Measurements from ENCODE around the gene CDK3. TPM values are rescaled to one million over a fixed set of nuclear protein-coding genes. Genes with fewer than 3 reads are reported as not detected.

The CDK3 gene
- total RNA-seq, 2 experiments from 2014 or later = 3.8 to 4.1 TPM

- no peaks in the 10 kb centered on the region for H3K9me3 Mint-ChIP-seq
- H3K36me3 Mint-ChIP-seq (ENCODE audit: low read depth) = peaks cover 3% of the 10 kb centered on the region
- intact Hi-C loops (cut with micrococcal nuclease) = no loop called here
- peaks cover 14% of the 10 kb centered on the region for H3K4me1 Mint-ChIP-seq (ENCODE audit: low read depth)
- DNase-seq = no peak
- CTCF ChIA-PET = interaction anchor here (2.1 to 15.1 kb wide), 4 partner anchors 10 to 88 kb away, joined by 6 to 165 read pairs (median 20); partner anchors contain the start of gene MRPL38
- ATAC-seq = no peak
- H3K4me3 Mint-ChIP-seq = no peak overlapping the region
- H3K27me3 Mint-ChIP-seq = no peaks in the 10 kb centered on the region
- no peak for TF ChIP-seq CTCF (IDR thresholded peaks at IDR 0.05)
- no peak overlapping the region for H3K27ac Mint-ChIP-seq
- POLR2A ChIA-PET = no interaction called here
Measured at GRCh38 chr17:75994802-75995370, 5.8 kb upstream of the CDK3 start.

GRCh38 chr17:75995385-75995925, 5.2 kb upstream of the CDK3 start:
- intact Hi-C loops (cut with micrococcal nuclease) = no loop called here
- ChIA-PET POLR2A (no interaction called here), CTCF (interaction anchor here (2.1 to 15.1 kb wide), 4 partner anchors 10 to 88 kb away, joined by 6 to 165 read pairs (median 20); partner anchors contain the start of gene MRPL38)
- Mint-ChIP-seq H3K36me3 (ENCODE audit: low read depth) (peaks cover 3% of the 10 kb centered on the region), H3K9me3 (no peaks in the 10 kb centered on the region), H3K27ac (no peak overlapping the region), H3K27me3 (no peaks in the 10 kb centered on the region), H3K4me1 (ENCODE audit: low read depth) (peaks cover 14% of the 10 kb centered on the region), H3K4me3 (no peak overlapping the region)
- ATAC-seq (no peak), DNase-seq (no peak)
- no peak for TF ChIP-seq CTCF (IDR thresholded peaks at IDR 0.05)

GRCh38 chr17:75996665-75997590, 3.7 kb upstream of the CDK3 start:
- peaks cover 14% of the 10 kb centered on the region for H3K4me1 Mint-ChIP-seq (ENCODE audit: low read depth)

GRCh38 chr17:75998327-75998795, 2.3 kb upstream of the CDK3 start:
- POLR2A ChIA-PET = no interaction called here
- H3K36me3 Mint-ChIP-seq (ENCODE audit: low read depth) = no peaks in the 10 kb centered on the region

More at GRCh38 chr17:75996665-75997590, 3.7 kb upstream of the CDK3 start:
- Mint-ChIP-seq H3K4me3 (no peak overlapping the region), H3K36me3 (ENCODE audit: low read depth) (no peaks in the 10 kb centered on the region), H3K27ac (peak overlapping the region; percentile 77), H3K9me3 (no peaks in the 10 kb centered on the region), H3K27me3 (no peaks in the 10 kb centered on the region)
- TF ChIP-seq CTCF (IDR thresholded peaks at IDR 0.05) = no peak
- ATAC-seq (peak; percentile 62), DNase-seq (peak; percentile 57)
- ChIA-PET POLR2A (interaction anchor here (0.6 kb wide), 1 partner anchor 96 kb away, joined by 3 read pairs; no protein-coding TSS in a partner anchor), CTCF (interaction anchor here (0.7 to 15.1 kb wide), 8 partner anchors 8 to 302 kb away, joined by 3 to 165 read pairs (median 6); partner anchors contain the start of gene MRPL38)
- intact Hi-C loops (cut with micrococcal nuclease) = no loop called here

More at GRCh38 chr17:75998327-75998795, 2.3 kb upstream of the CDK3 start:
- DNase-seq = no peak
- Mint-ChIP-seq H3K9me3 (no peaks in the 10 kb centered on the region), H3K27ac (no peak overlapping the region), H3K4me1 (ENCODE audit: low read depth) (peaks cover 14% of the 10 kb centered on the region), H3K27me3 (no peaks in the 10 kb centered on the region), H3K4me3 (no peak overlapping the region)
- TF ChIP-seq CTCF (IDR thresholded peaks at IDR 0.05) = no peak
- intact Hi-C loops (cut with micrococcal nuclease) = no loop called here
- CTCF ChIA-PET = interaction anchor here (1.0 to 15.1 kb wide), 5 partner anchors 7 to 282 kb away, joined by 6 to 165 read pairs (median 19); partner anchors contain the start of gene MRPL38
- no peak for ATAC-seq
